GM21515 (cell line): ENCODE results near the gene CCSER2.
A peak's percentile ranks its signal among the peaks of the same experiment; 100 is the strongest.
"Not testable (repeated sequence)": the region's sequence is repeated elsewhere in the genome, so short reads cannot be mapped to it uniquely, and the experiment has no call there.

Experiments
- ATAC-seq: cut with Tn5 transposase; IDR thresholded peaks from one replicate; pipeline ENCODE4 v1.9.1; 2021; ENCODE audit not compliant: unreplicated experiment

The CCSER2 gene

DNA sequence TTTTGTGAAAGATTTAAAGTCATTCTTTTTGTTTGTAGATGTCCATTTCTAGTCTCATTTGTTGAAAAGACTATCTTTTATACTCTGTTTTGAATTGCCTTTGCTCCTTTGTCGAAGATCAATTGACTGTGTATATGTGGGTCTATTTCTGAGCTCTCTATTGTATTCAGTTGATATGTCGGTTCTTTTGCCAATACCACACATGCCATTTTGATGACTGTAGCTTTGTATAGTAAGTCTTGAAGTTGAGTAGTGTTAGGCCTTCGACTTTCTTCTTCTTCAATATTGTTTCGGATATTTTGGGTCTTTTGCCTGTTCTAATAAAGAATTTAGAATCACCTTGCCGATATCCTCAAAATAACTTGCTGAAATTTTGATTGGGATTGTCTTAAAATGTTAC is 104.5 kb downstream of the CCSER2 start:
- ATAC-seq = no peak

GRCh38 chr10:84440781-84441180 is 112.4 kb downstream of the CCSER2 start:
- no peak for ATAC-seq

DNA sequence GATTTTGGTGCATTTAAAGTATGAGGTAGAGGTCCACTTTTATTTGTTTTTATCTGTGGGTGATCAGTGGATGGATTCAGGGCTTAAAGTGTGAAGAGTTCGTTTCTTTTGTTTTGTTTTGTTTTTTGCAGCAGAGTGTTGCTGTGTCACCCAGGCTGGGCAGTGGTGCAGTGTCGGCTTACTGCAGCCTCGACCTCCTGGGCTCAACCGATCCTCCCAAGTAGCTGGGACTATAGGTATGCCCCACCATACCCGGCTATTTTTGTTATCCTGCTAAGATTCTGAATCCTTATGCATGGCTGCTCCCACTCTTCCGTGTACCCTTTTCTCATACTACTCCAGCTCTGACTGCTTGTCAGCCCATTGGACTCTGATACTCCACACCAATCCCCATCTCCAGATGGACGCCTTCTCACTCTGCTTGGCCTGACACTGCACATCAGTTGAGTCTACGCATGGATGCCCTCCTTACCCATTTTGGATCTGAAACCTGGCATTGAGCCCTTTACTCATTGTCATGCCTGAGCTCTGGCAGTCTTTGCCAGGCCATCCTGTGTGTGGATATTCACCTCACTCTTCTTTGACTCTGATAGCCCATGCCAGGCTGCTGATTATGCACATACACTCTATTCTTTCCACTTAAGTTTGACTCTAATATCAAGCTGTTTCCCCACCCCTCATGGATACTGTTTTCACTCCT is 119.5 kb downstream of the CCSER2 start:
- ATAC-seq = no peak

- ATAC-seq = not testable (repeated sequence)
These were observed 121.0 kb downstream of the CCSER2 start for GRCh38 chr10:84449351-84449750.

- no peak for ATAC-seq
These were observed 123.6 kb downstream of the CCSER2 start for GRCh38 chr10:84452003-84452402.

GRCh38 chr10:84453303-84453702 is 124.9 kb downstream of the CCSER2 start:
- ATAC-seq = no peak

GRCh38 chr10:84456126-84456525 is 127.7 kb downstream of the CCSER2 start:
- no peak for ATAC-seq

DNA sequence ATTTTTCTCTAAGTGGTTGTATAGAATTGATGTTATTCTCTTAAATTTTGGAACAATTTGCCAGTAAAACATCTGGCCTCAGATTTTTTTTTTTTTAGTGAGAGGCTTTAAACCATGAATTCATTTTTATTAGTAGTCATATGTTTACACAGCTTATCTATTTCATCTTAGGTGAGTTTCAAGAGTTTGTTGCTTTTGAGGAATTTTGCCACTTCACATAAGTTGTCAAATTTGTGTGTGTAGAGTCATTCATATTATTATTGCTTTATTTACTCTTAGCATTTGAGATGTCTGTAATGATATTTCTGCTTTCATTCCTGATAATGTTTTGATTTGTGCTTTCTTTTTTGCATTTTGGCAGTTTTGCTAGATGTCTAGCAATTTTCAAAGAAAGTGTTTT is 132.1 kb downstream of the CCSER2 start:
- no peak for ATAC-seq

DNA sequence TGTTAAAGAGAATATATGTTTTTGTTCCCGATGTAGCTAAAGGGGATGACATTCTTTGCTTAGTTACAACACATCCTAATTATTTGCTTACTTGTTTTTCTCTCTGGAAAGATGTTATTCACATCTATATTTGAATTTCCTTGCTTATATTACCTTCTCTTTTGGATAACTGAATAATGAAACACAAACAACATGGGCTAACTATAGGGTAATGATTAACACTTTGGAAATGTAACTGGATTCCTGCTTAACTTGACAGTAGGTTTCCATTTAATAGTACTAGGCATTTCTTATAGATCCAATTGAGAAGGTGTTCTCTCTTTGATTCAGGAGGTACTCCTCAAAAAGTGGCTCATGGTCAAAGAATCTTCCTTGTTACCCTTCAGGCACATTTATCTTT is 141.1 kb downstream of the CCSER2 start:
- no peak for ATAC-seq

DNA sequence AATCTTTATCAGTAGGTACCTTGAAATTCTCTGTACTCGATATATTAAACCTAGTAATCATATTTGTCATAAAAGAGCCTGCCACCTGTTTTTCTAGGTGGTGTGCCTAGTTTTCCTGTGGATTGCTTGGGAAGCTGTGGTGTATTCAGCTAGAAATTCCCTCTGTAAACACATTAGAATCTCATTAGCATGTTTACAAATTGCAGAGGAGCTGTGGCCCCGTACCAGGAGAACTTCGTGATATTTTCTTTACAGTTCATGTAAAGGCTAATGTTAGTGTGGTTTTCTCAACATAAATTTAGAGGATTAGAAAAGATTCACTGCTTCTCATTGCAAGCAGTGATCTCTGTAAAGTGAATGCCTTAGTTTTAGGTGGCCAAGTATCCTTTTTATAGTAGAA is 144.7 kb downstream of the CCSER2 start:
- ATAC-seq = no peak

DNA sequence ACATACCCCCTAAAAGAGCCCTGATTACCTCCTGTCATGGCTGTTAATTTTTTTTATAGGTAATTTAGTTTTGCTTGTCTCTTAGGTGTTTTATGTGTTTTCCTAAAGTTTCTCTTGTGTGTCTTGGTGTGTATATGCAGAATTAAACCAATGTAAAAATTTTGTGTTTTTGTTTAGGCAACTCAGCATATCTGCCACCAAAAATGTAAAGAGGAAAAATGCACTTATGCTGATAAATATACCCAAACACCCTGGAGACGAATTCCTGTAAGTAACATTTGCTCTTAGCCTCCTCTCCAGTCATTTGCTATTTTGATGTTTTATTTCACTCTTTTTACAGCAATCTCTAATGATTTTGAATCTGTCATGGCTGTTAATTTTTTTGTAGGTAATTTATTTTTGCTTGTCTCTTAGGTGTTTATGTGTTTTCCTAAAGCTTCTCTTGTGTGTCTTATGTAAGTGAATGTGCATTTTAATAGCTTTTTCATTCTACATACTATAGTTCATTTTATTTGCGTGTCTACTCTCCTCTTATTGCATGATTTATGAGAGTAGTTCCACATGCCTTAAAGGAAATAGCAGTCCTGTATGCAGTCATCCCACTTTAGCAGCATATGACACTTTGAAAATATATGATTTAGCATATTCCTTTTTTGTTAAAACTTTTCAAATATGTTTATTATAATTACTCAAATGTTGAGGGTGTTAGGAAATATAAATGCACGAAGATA is 149.2 kb downstream of the CCSER2 start:
- no peak for ATAC-seq

DNA sequence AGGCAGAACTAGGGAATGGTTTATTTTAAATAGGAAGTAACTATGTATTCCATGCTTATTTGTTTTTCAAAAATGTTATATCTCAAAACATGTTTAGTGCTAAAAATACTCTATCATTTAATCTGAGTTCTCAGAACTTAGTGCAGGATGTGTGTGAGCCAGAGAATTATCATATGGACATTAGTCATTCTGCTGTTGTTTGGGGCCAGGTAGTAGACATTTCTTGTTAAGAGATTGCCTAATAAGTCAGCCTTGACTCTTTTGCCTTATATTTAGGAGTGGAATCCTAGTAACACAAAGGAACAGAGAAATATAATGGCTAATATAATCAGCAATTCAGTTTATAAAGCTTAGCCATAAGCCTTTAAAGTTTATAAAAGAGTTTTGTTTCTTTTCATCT is 149.8 kb downstream of the CCSER2 start:
- ATAC-seq = no peak

GRCh38 chr10:84478679-84479078 is 150.3 kb downstream of the CCSER2 start:
- ATAC-seq = no peak

DNA sequence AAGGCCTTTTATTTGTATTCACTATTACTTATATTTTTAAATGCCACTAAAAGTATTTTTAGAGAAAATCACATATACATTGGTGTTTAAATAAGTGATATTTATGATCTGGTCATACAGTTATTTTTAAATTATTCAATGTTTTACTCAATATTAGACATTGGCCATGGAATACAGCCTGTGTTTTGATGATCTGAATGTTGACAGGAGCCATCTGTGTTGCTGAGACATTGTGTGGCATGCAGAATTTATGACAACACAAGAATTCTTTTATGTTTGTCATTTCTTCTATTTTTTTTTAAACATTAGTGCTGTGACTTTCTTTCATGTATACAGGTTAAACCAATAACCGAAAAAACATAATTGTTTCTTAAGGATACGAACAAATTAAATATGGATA is 156.2 kb downstream of the CCSER2 start:
- ATAC-seq = no peak

DNA sequence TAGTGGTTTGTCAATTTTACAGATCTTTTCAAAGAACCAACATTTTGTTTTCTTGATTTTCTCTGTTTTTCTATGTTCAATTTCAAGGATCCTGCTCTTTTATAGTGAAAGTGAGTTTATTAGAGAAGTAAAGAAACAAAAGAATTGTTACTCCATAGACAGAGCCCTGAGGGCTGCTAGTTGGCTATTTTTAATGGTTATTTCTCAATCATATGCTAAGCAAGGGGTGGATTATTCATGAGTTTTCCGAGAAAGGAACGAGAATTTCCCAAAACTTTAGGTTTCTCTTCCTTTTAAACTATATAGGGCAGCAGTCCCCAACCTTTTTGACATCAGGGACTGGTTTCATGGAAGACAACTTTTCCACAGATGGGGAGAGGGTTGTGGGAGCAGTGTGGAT is 165.0 kb downstream of the CCSER2 start:
- ATAC-seq = no peak

DNA sequence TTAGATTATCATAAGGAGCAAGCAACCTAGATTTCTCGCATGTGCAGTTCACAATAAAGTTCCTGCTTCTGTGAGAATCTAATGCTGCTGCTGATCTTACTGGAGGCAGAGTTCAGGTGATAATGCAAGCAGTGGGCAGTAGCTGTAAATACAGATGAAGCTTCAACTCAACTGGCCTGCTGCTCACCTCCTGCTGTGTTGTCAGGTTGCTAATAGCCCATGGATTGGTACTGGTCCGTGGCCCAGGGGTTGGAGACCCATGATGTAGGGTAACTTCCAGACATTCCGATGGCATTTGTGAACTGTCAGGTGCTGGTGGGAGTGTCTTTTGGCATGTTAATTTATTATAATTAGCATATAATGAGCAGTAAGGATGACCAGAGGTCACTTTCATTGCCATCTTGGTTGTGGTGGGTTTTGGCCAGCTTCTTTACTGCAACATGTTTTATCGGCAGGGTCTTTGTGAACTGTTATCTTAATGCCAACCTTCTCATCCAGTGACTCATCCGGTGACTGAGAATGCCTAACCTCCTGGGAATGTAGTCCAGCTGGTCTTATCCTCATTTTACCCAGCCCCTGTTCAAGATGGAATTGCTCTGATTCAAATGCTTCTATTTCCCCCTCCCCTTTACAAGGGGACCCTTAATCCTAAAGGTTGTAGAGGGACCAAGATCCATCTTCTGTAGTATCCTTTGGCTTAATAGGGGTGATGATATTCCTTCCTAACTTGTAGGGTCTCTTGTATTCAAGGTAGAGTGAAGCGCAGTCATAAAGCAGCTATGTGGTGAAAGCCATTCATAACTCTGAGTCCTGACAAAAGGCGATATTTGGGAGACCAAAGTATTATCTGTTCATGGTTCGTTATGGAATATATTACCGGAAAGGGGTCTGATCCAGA is 165.8 kb downstream of the CCSER2 start:
- no peak for ATAC-seq

GRCh38 chr10:84494849-84495180 is 166.4 kb downstream of the CCSER2 start:
- no peak for ATAC-seq

DNA sequence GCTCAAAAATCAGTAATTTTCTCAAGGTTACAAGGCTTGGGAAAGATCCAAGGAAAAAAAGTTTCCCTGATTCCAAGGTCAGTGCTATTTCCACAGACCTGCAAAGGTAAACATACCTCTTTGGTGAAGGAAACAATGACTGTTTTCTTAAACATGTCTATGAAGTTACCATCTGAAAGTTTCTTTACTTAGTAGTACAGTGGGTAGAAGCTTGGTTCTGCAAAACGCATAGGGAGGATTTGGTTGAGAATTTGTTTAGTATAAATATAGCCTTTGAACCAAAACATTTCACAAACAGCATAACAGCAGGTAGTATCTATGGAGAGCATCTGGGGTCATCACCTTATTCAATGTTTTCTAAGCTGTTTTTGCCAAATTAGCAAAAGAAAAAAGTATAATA is 169.6 kb downstream of the CCSER2 start:
- no peak for ATAC-seq

DNA sequence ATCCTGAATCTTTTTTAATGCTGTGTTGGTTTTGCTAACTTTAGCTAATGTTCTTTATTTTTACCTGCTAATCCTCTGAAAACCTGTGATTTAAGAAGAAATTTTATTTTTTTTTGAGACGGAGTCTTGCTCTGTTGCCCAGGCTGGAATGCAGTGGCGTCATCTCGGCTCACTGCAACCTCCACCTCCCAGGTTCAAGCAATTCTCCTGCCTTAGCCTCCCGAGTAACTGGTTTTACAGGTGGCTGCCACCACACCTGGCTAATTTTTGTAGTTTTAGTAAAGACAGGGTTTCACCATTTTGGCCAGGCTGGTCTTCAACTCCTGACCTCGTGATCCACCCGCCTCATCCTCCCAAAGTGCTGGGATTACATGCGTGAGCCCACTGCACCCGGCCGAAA is 170.7 kb downstream of the CCSER2 start:
- ATAC-seq = not testable (repeated sequence)

DNA sequence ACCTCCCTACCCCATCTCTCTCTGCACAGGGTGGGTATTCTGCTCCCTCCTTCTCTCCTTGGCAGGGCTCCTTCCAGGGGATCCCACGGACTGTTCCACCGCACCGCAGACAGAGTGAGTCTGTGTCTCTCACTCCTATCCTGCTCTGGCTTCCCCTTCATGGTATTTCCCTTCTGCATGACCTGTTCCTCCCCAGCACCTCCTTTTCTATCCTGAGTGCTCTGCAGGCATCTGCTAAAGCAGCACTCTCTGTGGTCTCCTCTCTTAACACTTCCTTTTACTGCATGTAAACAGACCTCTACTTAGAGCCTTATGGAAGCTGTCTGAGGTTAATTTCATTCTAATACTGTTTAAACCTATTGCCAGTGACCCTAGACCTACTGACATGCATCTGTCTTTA is 171.5 kb downstream of the CCSER2 start:
- peak; percentile 51 for ATAC-seq

DNA sequence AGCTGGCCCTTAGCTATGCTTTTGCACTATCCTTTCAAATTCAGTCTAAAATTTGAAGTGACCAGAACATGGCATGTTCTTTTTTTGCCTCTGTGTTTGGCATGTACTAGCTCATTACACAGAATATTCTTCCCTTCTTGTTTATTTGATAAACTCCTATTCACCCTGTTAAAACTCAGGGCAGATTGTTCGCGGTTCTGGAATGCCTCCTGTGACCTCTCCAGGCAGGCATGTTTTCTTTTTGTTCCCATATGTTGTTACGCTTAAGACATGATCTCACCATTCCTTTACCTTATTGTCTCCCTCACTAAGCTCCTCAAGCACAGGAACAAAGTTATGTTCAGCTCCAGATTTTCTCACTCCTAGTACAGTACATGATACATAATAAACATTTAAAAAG is 181.7 kb downstream of the CCSER2 start:
- ATAC-seq = no peak

DNA sequence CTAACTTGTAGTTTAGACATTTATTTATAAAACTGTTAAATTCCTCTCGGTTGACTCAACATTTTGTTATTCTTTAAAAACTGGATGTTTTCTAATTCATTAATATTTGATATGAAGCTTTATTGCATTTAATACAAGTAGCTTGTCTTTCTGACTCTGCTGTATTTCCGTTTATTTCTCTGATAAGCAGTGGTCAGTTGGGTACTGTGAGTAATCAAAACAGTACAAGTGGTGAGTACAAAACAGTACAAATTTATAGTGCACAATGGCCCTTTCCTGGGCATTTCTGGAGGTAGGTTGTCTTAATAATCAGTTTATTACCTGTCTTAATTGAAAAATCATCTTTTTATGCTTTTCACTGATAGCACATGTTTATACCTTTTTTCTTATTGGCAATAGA is 182.7 kb downstream of the CCSER2 start:
- ATAC-seq = no peak
